HUES48 (cell line): ENCODE measurements around the gene AKAIN1.

Source experiments
- H3K27ac ChIP-seq: one replicate; pipeline ENCODE4 v1.7.0; 2013; ENCODE audit warnings: low read depth, low read length, inconsistent platforms
- H3K27me3 ChIP-seq: 2 replicates; pipeline ENCODE4 v1.6.1; 2013; ENCODE audit warnings: mild to moderate bottlenecking, low read length; ENCODE audit not compliant: control insufficient read depth, insufficient read depth
- H3K36me3 ChIP-seq: 2 replicates; pipeline ENCODE4 v1.6.1; 2013; ENCODE audit warnings: low read length; ENCODE audit not compliant: control insufficient read depth, insufficient read depth
- H3K4me1 ChIP-seq: 2 replicates; pipeline ENCODE4 v1.6.1; 2013; ENCODE audit warnings: mild to moderate bottlenecking, low read length; ENCODE audit not compliant: control insufficient read depth, insufficient read depth
- H3K4me3 ChIP-seq: 2 replicates; pipeline ENCODE4 v1.5.1; 2013; ENCODE audit warnings: mild to moderate bottlenecking, low read depth, low read length
- H3K9ac ChIP-seq: 2 replicates; pipeline ENCODE4 v1.6.1; 2013; ENCODE audit warnings: mild to moderate bottlenecking, low read depth, low read length, moderate library complexity
- H3K9me3 ChIP-seq: 2 replicates; pipeline ENCODE4 v1.6.1; 2013; ENCODE audit warnings: low read length; ENCODE audit not compliant: control insufficient read depth, insufficient read depth

Gene AKAIN1, protein sequence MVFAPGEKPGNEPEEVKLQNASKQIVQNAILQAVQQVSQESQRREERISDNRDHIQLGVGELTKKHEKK

DNA sequence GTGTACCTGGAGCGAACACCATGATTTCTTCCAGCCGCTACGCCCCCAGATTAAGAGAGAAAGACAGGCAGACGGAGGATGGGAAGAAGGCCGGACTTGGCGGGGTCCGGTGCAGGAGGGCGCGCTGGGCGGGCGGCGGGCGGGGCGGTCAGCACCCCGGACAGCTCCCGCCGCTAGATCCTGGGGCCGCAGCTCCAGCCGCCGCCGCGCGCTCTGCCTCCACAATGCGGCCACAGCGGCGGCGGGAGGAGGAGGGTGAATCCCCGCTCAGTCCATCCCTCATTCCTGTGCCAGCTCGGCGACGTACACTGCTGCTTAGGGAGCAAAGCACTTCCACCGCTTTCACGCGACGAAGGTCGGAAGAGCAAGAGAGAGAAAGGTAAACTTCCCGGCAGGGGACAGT, at the start of gene AKAIN1:
Gene AKAIN1 (minus strand): TSS at position 226 of the 403 bp plus-strand sequence. CDS start 204 bp downstream, at position 22.
- Histone ChIP-seq H3K27ac (no peak within 1 kb of the TSS), H3K4me1 (peaks cover 11% of the 10 kb centered on the region), H3K36me3 (no peaks in the 10 kb centered on the region), H3K4me3 (peak within 1 kb of the TSS; percentile 71), H3K9ac (no peak within 1 kb of the TSS), H3K9me3 (no peaks in the 10 kb centered on the region), H3K27me3 (peaks cover 77% of the 10 kb centered on the region)

GRCh38 chr18:5244941-5245340, 47.9 kb upstream of the AKAIN1 start:
- H3K27me3 ChIP-seq = no peaks in the 10 kb centered on the region
- no peaks in the 10 kb centered on the region for H3K4me1 ChIP-seq
- H3K36me3 ChIP-seq = no peaks in the 10 kb centered on the region; the same call in 1 of the 2 replicates
- no peak overlapping the region for H3K4me3 ChIP-seq
- H3K9me3 ChIP-seq = no peaks in the 10 kb centered on the region
- H3K9ac ChIP-seq = no peak overlapping the region
- no peak overlapping the region for H3K27ac ChIP-seq

DNA sequence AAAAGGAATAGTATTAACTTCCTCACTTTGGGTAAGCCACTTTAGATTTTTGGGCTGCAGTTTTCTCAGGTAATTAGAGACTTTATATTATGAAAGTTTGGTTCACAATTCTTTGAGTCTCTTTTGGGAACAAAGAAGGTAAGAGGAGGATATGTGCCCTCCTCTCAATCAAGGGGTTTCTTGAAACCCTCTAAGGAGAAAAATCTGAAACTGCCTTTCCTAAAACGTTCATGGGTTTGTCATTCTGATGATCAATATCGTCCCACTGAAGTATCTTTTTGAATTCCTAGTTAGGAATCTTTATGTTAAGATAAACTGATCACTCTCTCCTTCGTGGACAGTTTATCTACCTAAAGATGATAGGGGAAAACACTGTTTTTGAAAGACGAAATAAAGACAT, 42.4 kb upstream of the AKAIN1 start:
- H3K4me3 ChIP-seq = peak overlapping the region; percentile 83
- no peaks in the 10 kb centered on the region; the same call in 1 of the 2 replicates for H3K36me3 ChIP-seq
- no peaks in the 10 kb centered on the region for H3K9me3 ChIP-seq
- H3K9ac ChIP-seq = no peak overlapping the region
- no peak overlapping the region for H3K27ac ChIP-seq
- H3K4me1 ChIP-seq = peaks cover 15% of the 10 kb centered on the region
- H3K27me3 ChIP-seq = peaks cover 13% of the 10 kb centered on the region

DNA sequence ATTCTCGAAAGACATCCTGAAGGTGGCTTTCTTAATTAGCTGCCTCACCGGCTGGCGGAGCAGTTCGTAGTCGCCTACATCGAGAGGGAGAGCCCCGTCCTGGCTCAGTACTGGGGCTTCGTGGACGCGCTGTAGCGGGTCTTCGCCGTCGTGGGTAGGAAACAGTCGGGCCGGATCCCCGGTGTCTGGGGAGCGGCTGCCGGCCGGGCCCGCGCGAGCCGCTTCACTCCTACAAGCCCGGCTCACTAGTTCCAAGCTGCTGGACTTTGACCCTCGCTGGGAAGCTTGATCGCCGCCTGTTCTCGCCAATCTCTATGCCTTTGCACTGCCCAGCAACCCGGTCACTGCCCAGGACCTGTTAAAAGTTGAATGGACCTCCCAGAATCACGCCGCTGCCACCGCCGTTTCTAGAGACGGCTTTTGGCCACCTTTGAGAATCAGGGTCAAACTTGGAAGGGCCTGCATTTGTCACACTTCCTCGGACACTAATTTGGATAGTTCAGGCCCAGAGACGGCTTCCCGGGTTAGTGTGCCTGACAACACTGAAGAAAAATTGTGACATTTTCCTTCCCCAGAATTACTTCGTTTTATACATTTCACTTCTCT, 41.4 kb upstream of the AKAIN1 start:
- no peaks in the 10 kb centered on the region; the same call in 1 of the 2 replicates for H3K36me3 ChIP-seq
- H3K27me3 ChIP-seq = peaks cover 13% of the 10 kb centered on the region
- H3K9ac ChIP-seq = peak overlapping the region; percentile 86
- H3K9me3 ChIP-seq = no peaks in the 10 kb centered on the region
- H3K27ac ChIP-seq = peak overlapping the region; percentile 97
- peak overlapping the region; percentile 83 for H3K4me3 ChIP-seq
- H3K4me1 ChIP-seq = peaks cover 15% of the 10 kb centered on the region

- no peaks in the 10 kb centered on the region; the same call in 1 of the 2 replicates for H3K36me3 ChIP-seq
- peak overlapping the region; percentile 83 for H3K4me3 ChIP-seq
- peaks cover 13% of the 10 kb centered on the region for H3K27me3 ChIP-seq
- no peaks in the 10 kb centered on the region for H3K9me3 ChIP-seq
- peaks cover 15% of the 10 kb centered on the region for H3K4me1 ChIP-seq
- H3K9ac ChIP-seq = peak overlapping the region; percentile 86
- peak overlapping the region; percentile 97 for H3K27ac ChIP-seq
Measured at GRCh38 chr18:5237723-5238370, 40.8 kb upstream of the AKAIN1 start.

DNA sequence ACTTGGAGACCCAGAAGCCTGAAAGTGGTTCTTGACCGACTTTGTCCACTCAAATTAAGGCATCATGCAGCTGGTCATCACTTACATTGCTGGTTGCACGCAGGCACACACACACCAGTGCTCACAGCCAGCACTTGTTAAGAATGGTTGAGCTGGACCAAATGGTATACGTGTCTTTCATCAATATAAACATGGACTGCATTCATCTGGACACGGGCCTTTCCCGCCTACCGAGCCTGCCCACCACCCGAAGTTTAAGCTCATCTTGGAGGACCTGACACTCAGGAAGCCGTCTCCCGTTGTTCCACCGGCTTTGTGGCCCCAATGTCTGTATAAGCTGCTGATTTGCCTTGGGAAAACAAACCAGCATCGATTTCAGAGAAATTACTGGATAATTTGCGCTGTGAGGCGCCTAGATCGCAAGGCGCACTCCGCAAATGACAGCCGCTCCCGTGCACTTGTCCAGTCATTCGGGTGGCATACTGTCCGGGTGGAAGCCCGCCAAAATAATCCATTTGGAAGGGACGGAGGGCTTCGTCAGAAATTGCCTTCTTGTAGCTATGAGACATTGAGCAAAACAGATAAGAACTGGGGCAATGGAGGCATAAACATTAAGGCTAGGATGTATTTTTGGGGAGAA, 40.1 kb upstream of the AKAIN1 start:
- Histone ChIP-seq H3K4me3 (peak overlapping the region; percentile 83), H3K9ac (peak overlapping the region; percentile 86), H3K36me3 (no peaks in the 10 kb centered on the region; the same call in 1 of the 2 replicates), H3K9me3 (no peaks in the 10 kb centered on the region), H3K27me3 (peaks cover 13% of the 10 kb centered on the region), H3K4me1 (peaks cover 15% of the 10 kb centered on the region), H3K27ac (peak overlapping the region; percentile 97)

DNA sequence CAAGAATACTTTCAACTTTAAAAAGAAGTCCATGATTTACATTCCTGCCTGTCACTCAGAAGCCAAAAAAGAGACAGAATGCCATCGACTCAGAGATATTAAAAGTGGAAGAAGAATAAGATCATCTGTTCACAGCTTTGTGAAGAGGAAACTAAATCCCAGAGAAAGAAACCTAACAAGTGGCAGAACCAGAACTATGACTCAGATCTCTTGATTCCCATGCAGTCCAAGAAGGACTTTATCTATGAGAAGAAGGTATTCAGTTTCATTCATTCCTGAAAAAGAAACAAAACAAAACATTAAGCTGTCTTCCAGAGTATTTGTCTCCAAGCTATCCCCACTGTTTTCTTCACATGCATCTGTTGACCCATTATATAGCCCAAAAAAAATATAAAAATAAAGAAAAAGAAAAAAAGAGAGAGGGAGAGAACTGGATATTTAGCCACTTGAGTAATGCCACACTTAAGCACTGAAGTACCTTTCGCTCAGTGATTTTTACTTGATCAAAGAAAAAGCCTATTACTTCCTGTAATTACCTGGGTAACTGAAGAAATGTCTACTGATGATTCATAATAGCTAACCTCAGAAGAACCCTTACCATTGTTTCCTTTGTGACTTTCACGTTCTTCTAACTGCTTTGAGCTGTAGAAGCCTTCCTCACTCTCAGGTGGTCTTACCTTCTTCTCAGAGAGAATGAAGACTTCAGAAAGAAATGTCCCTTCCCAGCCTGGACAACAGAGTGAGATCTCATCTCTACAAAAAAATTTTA, 17.7 kb upstream of the AKAIN1 start:
- no peak overlapping the region for H3K9ac ChIP-seq
- H3K36me3 ChIP-seq = no peaks in the 10 kb centered on the region
- H3K9me3 ChIP-seq = no peaks in the 10 kb centered on the region
- no peaks in the 10 kb centered on the region for H3K4me1 ChIP-seq
- no peak overlapping the region for H3K4me3 ChIP-seq
- no peak overlapping the region for H3K27ac ChIP-seq
- no peaks in the 10 kb centered on the region for H3K27me3 ChIP-seq

DNA sequence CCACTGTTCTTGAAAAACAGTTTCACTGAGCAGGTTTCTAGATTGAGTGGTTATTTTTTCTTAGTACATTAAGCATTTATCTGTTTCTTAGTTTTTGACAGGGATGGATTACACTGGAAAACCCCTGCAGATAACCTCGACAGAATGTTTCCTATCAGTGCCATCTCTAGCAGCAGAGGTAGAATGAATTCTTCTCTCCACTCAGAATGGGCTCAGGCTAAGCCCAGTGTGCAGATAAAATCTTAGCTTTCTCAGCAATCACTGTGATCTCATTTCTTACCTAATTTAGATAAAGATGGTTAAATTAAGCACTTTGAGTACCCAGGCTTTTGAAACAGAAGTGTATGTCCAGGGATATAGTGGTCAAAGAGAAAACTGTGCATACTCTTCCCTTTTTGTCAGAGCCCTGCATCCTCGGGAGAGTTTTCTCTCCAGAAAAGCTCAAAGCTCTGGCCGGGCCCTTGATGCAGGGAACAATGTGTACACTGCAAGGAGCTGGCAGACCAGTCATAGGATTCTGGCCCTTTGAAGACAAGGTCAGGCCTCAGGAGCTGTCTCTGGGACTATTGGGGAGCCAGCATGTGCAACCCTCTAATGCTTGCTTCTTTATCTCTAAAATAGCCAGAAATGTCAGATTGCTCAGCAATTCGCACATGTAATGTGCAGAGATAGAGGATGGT, 10.6 kb upstream of the AKAIN1 start:
- Histone ChIP-seq H3K27ac (no peak overlapping the region), H3K4me3 (no peak overlapping the region), H3K9me3 (no peaks in the 10 kb centered on the region), H3K36me3 (no peaks in the 10 kb centered on the region), H3K9ac (no peak overlapping the region), H3K27me3 (no peaks in the 10 kb centered on the region), H3K4me1 (no peaks in the 10 kb centered on the region)

DNA sequence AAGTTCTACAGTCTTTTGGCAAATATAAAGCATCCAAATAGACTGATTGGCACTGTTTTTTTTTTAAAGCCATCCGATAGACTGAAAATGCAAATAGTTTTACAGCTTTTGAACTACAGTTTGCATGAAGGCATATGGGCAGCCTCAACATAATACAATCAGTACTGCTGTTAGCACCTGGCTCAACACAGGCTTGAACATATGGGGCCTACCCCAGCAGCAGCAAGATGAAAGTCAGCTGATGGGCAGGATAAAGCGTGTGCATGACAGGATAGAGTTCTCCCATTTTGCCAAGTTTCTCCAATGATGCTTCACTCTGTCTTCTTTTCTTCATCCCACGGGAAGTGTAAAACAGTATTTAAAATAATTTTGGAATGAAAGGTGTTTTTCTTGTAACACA, 1.3 kb upstream of the AKAIN1 start:
- Histone ChIP-seq H3K27me3 (peaks cover 73% of the 10 kb centered on the region), H3K9me3 (no peaks in the 10 kb centered on the region), H3K36me3 (no peaks in the 10 kb centered on the region), H3K4me1 (peaks cover 11% of the 10 kb centered on the region), H3K27ac (no peak overlapping the region), H3K4me3 (no peak overlapping the region), H3K9ac (no peak overlapping the region)

GRCh38 chr18:5197461-5197860, 404 bp upstream of the AKAIN1 start:
- Histone ChIP-seq H3K27ac (no peak overlapping the region), H3K4me3 (peak overlapping the region; percentile 71), H3K4me1 (peaks cover 11% of the 10 kb centered on the region), H3K36me3 (no peaks in the 10 kb centered on the region), H3K27me3 (peaks cover 77% of the 10 kb centered on the region), H3K9me3 (no peaks in the 10 kb centered on the region), H3K9ac (no peak overlapping the region)
